C4-2B (cell line): ENCODE measurements around the gene LATS2.

ENCODE experiments used
- ZFX ChIP-seq: fragments of 450-650 bp; IDR thresholded peaks from 2 replicates; pipeline ENCODE4 v1.6.1; 2017
- TF ChIP-seq, protein P1 (sequence below): fragments of 450-650 bp; conservative IDR thresholded peaks from 2 replicates; pipeline ENCODE4 v1.5.1; 2017; ENCODE audit warnings: mild to moderate bottlenecking

GRCh38 chr13:21106089-21106488, 44.7 kb upstream of the LATS2 start:
- TF ChIP-seq, protein P1, sequence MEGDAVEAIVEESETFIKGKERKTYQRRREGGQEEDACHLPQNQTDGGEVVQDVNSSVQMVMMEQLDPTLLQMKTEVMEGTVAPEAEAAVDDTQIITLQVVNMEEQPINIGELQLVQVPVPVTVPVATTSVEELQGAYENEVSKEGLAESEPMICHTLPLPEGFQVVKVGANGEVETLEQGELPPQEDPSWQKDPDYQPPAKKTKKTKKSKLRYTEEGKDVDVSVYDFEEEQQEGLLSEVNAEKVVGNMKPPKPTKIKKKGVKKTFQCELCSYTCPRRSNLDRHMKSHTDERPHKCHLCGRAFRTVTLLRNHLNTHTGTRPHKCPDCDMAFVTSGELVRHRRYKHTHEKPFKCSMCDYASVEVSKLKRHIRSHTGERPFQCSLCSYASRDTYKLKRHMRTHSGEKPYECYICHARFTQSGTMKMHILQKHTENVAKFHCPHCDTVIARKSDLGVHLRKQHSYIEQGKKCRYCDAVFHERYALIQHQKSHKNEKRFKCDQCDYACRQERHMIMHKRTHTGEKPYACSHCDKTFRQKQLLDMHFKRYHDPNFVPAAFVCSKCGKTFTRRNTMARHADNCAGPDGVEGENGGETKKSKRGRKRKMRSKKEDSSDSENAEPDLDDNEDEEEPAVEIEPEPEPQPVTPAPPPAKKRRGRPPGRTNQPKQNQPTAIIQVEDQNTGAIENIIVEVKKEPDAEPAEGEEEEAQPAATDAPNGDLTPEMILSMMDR: no peak
- no peak for TF ChIP-seq ZFX
